ENCODE measurements around the gene CES5A. TPM values are rescaled to one million over a fixed set of nuclear protein-coding genes. Genes with fewer than 3 reads are reported as not detected.

Gene CES5A
- polyA plus RNA-seq, 3 donors = not detected

Other genes starting within 250 kb of the CES5A start
- not detected for gene SLC6A2, start 219.4 kb downstream of the CES5A start, polyA plus RNA-seq
- 100 to 1,000 TPM in 1 of 3 donors, 10 to 100 TPM in 2; 38.4 to 190 (median 62.0) TPM for gene CES1, start 42.3 kb downstream of the CES5A start, polyA plus RNA-seq